ENCODE results near the gene HOTAIR.

GRCh38 chr12:53999559-54000115 is 24.9 kb upstream of the HOTAIR start:
- no peak for TF ChIP-seq RAD21 (conservative IDR thresholded peaks at IDR 0.05)
- no peak for TF ChIP-seq CTCF (IDR thresholded peaks at IDR 0.05; ENCODE audit: poor library complexity, severe bottlenecking)
